Breast epithelium (tissue), 4 donors: ENCODE data around the gene XAF1. TPM values are rescaled to one million over a fixed set of nuclear protein-coding genes. Genes with fewer than 3 reads are reported as not detected.
"Not testable (repeated sequence)": the region's sequence is repeated elsewhere in the genome, so short reads cannot be mapped to it uniquely, and the experiment has no call there.

Source experiments
- DNase-seq, 2 donors: peaks; one replicate each; pipeline ENCODE4 v3.0.0-alpha.2; 2019; ENCODE audit warnings: low spot score in 2 of 2
- H3K27ac ChIP-seq, 2 donors: fragments of 200-600 bp; sonication (generic) in 1 of 2; one replicate each; pipeline ENCODE4 v1.5.1; 2016 to 2019; ENCODE audit warnings: mild to moderate bottlenecking in 1 of 2
- H3K27me3 ChIP-seq, 2 donors: fragments of 200-600 bp; sonication (generic) in 1 of 2; one replicate each; pipeline versions ENCODE4 v1.5.1 to v1.6.0; 2017 to 2019; ENCODE audit warnings: control low read depth in 1 of 2, mild to moderate bottlenecking in 1 of 2
- H3K36me3 ChIP-seq: fragments of 200-600 bp; one replicate; pipeline ENCODE4 v1.5.1; 2019
- H3K4me1 ChIP-seq, 2 donors: fragments of 200-600 bp; sonication (generic); one replicate each; pipeline ENCODE4 v1.5.1; 2016 to 2019; ENCODE audit warnings: control low read depth in 1 of 2
- H3K4me3 ChIP-seq, 3 donors: fragments of 200-600 bp; sonication (generic); 1 replicate in 2 of 3; 2 replicates in 1 of 3; pipeline ENCODE4 v1.5.1; 2016 to 2019; ENCODE audit warnings: mild to moderate bottlenecking in 3 of 3, moderate library complexity in 2 of 3
- H3K9me3 ChIP-seq, 2 donors: fragments of 200-600 bp; sonication (generic) in 1 of 2; one replicate each; pipeline ENCODE4 v1.5.1; 2016 to 2019; ENCODE audit warnings: control low read depth in 1 of 2
- POLR2A ChIP-seq: fragments of 450-650 bp; IDR thresholded peaks from one replicate; pipeline ENCODE4 v1.6.1; 2016; ENCODE audit warnings: antibody characterized with exemption, mild to moderate bottlenecking, moderate library complexity
- POLR2AphosphoS5 ChIP-seq, 3 donors: sonication (generic); formaldehyde crosslinking; IDR thresholded peaks; one replicate each; pipeline ENCODE4 v1.6.1; 2017; ENCODE audit warnings: antibody characterized with exemption in 3 of 3
- intact Hi-C: fragments of 100-400 bp; cut with DNase I; formaldehyde crosslinking; loops from one replicate; pipeline ENCODE4 v1.15.1; 2023; ENCODE audit warnings: low total_unique reads
- total RNA-seq, 3 donors: library from RNA; depleted of rRNA; stranded (reverse); fragments of >200 nt; gene quantifications; one replicate each; pipeline ENCODE4 v1.1.0, GENCODE V29; 2016
- TF ChIP-seq, protein P1 (sequence below), 3 donors: fragments of 450-650 bp; IDR thresholded peaks; one replicate each; pipeline ENCODE4 v1.5.1; 2016 to 2017; ENCODE audit warnings: antibody characterized with exemption in 3 of 3, mild to moderate bottlenecking in 3 of 3, moderate library complexity in 3 of 3

Gene XAF1
- total RNA-seq, 3 donors from 2014 or later: 15.2 to 25.6 (median 25.2) TPM

GRCh38 chr17:6812295-6812694 is 56.4 kb downstream of the XAF1 start:
- DNase-seq: no peak
- Histone ChIP-seq H3K4me1 (no peaks in the 10 kb centered on the region), H3K27me3 (no peaks in the 10 kb centered on the region), H3K4me3 (no peak overlapping the region), H3K36me3 (no peaks in the 10 kb centered on the region), H3K9me3 (peaks cover 0 to 5% of the 10 kb centered on the region in 2 donors), H3K27ac (no peak overlapping the region)
- TF ChIP-seq, protein P1, sequence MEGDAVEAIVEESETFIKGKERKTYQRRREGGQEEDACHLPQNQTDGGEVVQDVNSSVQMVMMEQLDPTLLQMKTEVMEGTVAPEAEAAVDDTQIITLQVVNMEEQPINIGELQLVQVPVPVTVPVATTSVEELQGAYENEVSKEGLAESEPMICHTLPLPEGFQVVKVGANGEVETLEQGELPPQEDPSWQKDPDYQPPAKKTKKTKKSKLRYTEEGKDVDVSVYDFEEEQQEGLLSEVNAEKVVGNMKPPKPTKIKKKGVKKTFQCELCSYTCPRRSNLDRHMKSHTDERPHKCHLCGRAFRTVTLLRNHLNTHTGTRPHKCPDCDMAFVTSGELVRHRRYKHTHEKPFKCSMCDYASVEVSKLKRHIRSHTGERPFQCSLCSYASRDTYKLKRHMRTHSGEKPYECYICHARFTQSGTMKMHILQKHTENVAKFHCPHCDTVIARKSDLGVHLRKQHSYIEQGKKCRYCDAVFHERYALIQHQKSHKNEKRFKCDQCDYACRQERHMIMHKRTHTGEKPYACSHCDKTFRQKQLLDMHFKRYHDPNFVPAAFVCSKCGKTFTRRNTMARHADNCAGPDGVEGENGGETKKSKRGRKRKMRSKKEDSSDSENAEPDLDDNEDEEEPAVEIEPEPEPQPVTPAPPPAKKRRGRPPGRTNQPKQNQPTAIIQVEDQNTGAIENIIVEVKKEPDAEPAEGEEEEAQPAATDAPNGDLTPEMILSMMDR (IDR thresholded peaks at IDR 0.05): no peak
- TF ChIP-seq POLR2AphosphoS5 (IDR thresholded peaks at IDR 0.05) (no peak), POLR2A (no peak)
- intact Hi-C loops: no loop called here

GRCh38 chr17:6815775-6816174 is 59.9 kb downstream of the XAF1 start:
- Histone ChIP-seq H3K27me3 (no peaks in the 10 kb centered on the region), H3K27ac (no peak overlapping the region), H3K4me3 (no peak overlapping the region), H3K4me1 (no peaks in the 10 kb centered on the region), H3K36me3 (no peaks in the 10 kb centered on the region), H3K9me3 (no peaks in the 10 kb centered on the region)
- no peak for DNase-seq
- intact Hi-C loops: no loop called here
- no peak for TF ChIP-seq POLR2A

DNA sequence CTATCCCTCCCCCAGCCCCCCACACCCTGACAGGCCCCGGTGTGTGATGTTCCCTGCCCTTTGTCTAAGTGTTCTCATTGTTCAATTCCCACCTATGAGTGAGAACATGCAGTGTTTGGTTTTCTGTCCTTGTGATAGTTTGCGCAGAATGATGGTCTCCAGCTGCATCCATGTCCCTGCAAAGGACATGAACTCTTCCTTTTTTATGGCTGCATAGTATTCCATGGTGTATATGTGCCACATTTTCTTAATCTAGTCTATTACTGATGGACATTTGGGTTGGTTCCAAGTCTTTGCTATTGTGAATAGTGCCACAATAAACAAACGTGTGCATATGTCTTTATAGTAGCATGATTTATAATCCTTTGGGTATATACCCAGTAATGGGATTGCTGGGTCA is 60.5 kb downstream of the XAF1 start:
- DNase-seq, H3K9me3 ChIP-seq, H3K4me3 ChIP-seq, H3K27me3 ChIP-seq, H3K36me3 ChIP-seq, intact Hi-C loops, H3K27ac ChIP-seq, H3K4me1 ChIP-seq: not testable (repeated sequence)

DNA sequence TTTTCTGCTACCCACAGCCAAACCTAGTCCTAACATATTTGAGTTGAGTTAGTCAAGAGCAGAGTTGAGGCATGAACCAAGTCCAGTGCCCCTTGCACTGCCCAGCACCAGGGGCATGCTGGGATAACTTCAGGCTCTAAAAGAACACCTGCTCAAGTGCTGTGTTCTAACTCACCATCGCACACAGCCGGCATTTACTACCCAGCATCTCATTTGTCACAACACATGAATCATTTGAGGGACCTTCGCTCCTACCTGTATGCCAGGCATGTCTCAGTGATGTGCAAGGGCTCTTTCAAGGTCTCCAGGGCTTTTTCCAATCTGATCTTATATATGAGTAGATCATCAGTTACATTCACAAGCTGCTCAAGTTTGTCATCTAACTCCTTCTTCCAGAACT is 63.1 kb downstream of the XAF1 start:
- Histone ChIP-seq H3K4me1 (no peaks in the 10 kb centered on the region), H3K27ac (no peak overlapping the region), H3K4me3 (no peak overlapping the region), H3K9me3 (no peaks in the 10 kb centered on the region), H3K27me3 (no peaks in the 10 kb centered on the region), H3K36me3 (no peaks in the 10 kb centered on the region)
- DNase-seq: no peak
- intact Hi-C loops: no loop called here
- TF ChIP-seq, protein P1 (IDR thresholded peaks at IDR 0.05): no peak
- TF ChIP-seq POLR2A: no peak
- no peak for TF ChIP-seq POLR2AphosphoS5 (IDR thresholded peaks at IDR 0.05)

- no peak for TF ChIP-seq POLR2A
- no peak for TF ChIP-seq POLR2AphosphoS5 (IDR thresholded peaks at IDR 0.05)
- TF ChIP-seq, protein P1 (IDR thresholded peaks at IDR 0.05): no peak
- H3K27me3 ChIP-seq: no peaks in the 10 kb centered on the region
- no peaks in the 10 kb centered on the region for H3K9me3 ChIP-seq
- intact Hi-C loops: no loop called here
- no peak overlapping the region for H3K4me3 ChIP-seq
- H3K4me1 ChIP-seq: no peaks in the 10 kb centered on the region
- DNase-seq: no peak
- no peaks in the 10 kb centered on the region for H3K36me3 ChIP-seq
- H3K27ac ChIP-seq: no peak overlapping the region
These were observed 67.2 kb downstream of the XAF1 start for GRCh38 chr17:6823011-6823442.

Other genes with a start within 250 kb of the XAF1 start
- 1 to 10 TPM; 1.6 to 1.8 (median 1.6) TPM for gene PITPNM3, start 199.5 kb upstream of the XAF1 start, total RNA-seq
- 10 to 100 TPM; 10.1 to 26.5 (median 25.6) TPM for gene KIAA0753, start 115.3 kb upstream of the XAF1 start, total RNA-seq
- 100 to 1,000 TPM; 125 to 145 (median 134) TPM for gene TXNDC17, start 115.0 kb upstream of the XAF1 start, total RNA-seq
- gene MED31, start 104.4 kb upstream of the XAF1 start, total RNA-seq: 10 to 100 TPM in 2 of 3 donors, 1 to 10 TPM in 1; 5.4 to 13.4 (median 12.9) TPM
- under 1 TPM; 0.16 to 0.98 (median 0.88) TPM for gene C17orf100, start 104.3 kb upstream of the XAF1 start, total RNA-seq
- under 1 TPM in 1 of 3 donors, not detected in 2; 0.32 TPM for gene SLC13A5, start 42.7 kb upstream of the XAF1 start, total RNA-seq
- 1 to 10 TPM in 2 of 3 donors, not detected in 1; 1.0 to 1.3 TPM for gene FBXO39, start 20.2 kb downstream of the XAF1 start, total RNA-seq
- gene TEKT1, start 75.7 kb downstream of the XAF1 start, total RNA-seq: not detected
- gene ALOX12, start 240.0 kb downstream of the XAF1 start, total RNA-seq: not detected